Measurements from ENCODE around the gene U2AF1L4.

The U2AF1L4 gene

GRCh38 chr19:35779033-35779432 is 33.8 kb upstream of the U2AF1L4 start:
- H4K20me1 ChIP-seq (ENCODE audit: control insufficient read depth, insufficient read depth, low read depth, low read length), result no peaks in the 10 kb centered on the region
- no peaks in the 10 kb centered on the region for H3K9me3 ChIP-seq (ENCODE audit: control insufficient read depth, insufficient read depth, low read length)
- no peaks in the 10 kb centered on the region for H3F3A ChIP-seq (ENCODE audit: control insufficient read depth, insufficient read depth)
- no peak overlapping the region for H3K4me3 ChIP-seq (ENCODE audit: low read length)
- peaks cover 5% of the 10 kb centered on the region; the same call in 1 of the 2 replicates for H3K79me2 ChIP-seq (ENCODE audit: control insufficient read depth, low read length)
- no peaks in the 10 kb centered on the region for H3K27me3 ChIP-seq (ENCODE audit: control insufficient read depth, low read length)
- no peak overlapping the region for H3K27ac ChIP-seq (ENCODE audit: low read depth, low read length)
- peaks cover 15% of the 10 kb centered on the region for H3K4me1 ChIP-seq (ENCODE audit: control insufficient read depth, low read length)
- no peaks in the 10 kb centered on the region for H3K9me2 ChIP-seq (replicated peaks; ENCODE audit: control insufficient read depth, low read length)
- no peak for TF ChIP-seq CTCF (IDR thresholded peaks at IDR 0.05; ENCODE audit: low read depth, low read length, poor library complexity, severe bottlenecking)
- H3K4me2 ChIP-seq (ENCODE audit: low read length), result no peak overlapping the region
- H3K36me3 ChIP-seq (ENCODE audit: control insufficient read depth, low read length), result no peaks in the 10 kb centered on the region

GRCh38 chr19:35777961-35778360 is 32.7 kb upstream of the U2AF1L4 start:
- Histone ChIP-seq H3K4me2 (ENCODE audit: low read length) (no peak overlapping the region), H3K4me3 (ENCODE audit: low read length) (no peak overlapping the region), H3K79me2 (ENCODE audit: control insufficient read depth, low read length) (peaks cover 5% of the 10 kb centered on the region; the same call in 1 of the 2 replicates), H3K36me3 (ENCODE audit: control insufficient read depth, low read length) (no peaks in the 10 kb centered on the region), H3K4me1 (ENCODE audit: control insufficient read depth, low read length) (peaks cover 15% of the 10 kb centered on the region), H3F3A (ENCODE audit: control insufficient read depth, insufficient read depth) (no peaks in the 10 kb centered on the region), H3K9me2 (replicated peaks; ENCODE audit: control insufficient read depth, low read length) (no peaks in the 10 kb centered on the region), H4K20me1 (ENCODE audit: control insufficient read depth, insufficient read depth, low read depth, low read length) (no peaks in the 10 kb centered on the region), H3K27me3 (ENCODE audit: control insufficient read depth, low read length) (no peaks in the 10 kb centered on the region), H3K27ac (ENCODE audit: low read depth, low read length) (no peak overlapping the region), H3K9me3 (ENCODE audit: control insufficient read depth, insufficient read depth, low read length) (no peaks in the 10 kb centered on the region)
- TF ChIP-seq EZH2phosphoT487 (IDR thresholded peaks at IDR 0.05; ENCODE audit: borderline replicate concordance, low read length) (no peak), CTCF (IDR thresholded peaks at IDR 0.05; ENCODE audit: low read depth, low read length, poor library complexity, severe bottlenecking) (no peak)

GRCh38 chr19:35777086-35777841 is 32.0 kb upstream of the U2AF1L4 start:
- TF ChIP-seq CTCF (IDR thresholded peaks at IDR 0.05; ENCODE audit: low read depth, low read length, poor library complexity, severe bottlenecking), result no peak
- TF ChIP-seq EZH2phosphoT487 (IDR thresholded peaks at IDR 0.05; ENCODE audit: borderline replicate concordance, low read length), result no peak
- Histone ChIP-seq H3K9me2 (replicated peaks; ENCODE audit: control insufficient read depth, low read length) (no peaks in the 10 kb centered on the region), H3K79me2 (ENCODE audit: control insufficient read depth, low read length) (peaks cover 5% of the 10 kb centered on the region; the same call in 1 of the 2 replicates), H3K27ac (ENCODE audit: low read depth, low read length) (no peak overlapping the region), H3K4me2 (ENCODE audit: low read length) (no peak overlapping the region; the same call in 1 of the 2 replicates), H3K36me3 (ENCODE audit: control insufficient read depth, low read length) (no peaks in the 10 kb centered on the region), H3K27me3 (ENCODE audit: control insufficient read depth, low read length) (no peaks in the 10 kb centered on the region), H3K4me3 (ENCODE audit: low read length) (no peak overlapping the region), H3K9me3 (ENCODE audit: control insufficient read depth, insufficient read depth, low read length) (no peaks in the 10 kb centered on the region), H3K4me1 (ENCODE audit: control insufficient read depth, low read length) (peaks cover 15% of the 10 kb centered on the region), H4K20me1 (ENCODE audit: control insufficient read depth, insufficient read depth, low read depth, low read length) (no peaks in the 10 kb centered on the region), H3F3A (ENCODE audit: control insufficient read depth, insufficient read depth) (no peaks in the 10 kb centered on the region; the same call in 1 of the 2 replicates)
